ENCODE measurements around the gene RELT.

DNA sequence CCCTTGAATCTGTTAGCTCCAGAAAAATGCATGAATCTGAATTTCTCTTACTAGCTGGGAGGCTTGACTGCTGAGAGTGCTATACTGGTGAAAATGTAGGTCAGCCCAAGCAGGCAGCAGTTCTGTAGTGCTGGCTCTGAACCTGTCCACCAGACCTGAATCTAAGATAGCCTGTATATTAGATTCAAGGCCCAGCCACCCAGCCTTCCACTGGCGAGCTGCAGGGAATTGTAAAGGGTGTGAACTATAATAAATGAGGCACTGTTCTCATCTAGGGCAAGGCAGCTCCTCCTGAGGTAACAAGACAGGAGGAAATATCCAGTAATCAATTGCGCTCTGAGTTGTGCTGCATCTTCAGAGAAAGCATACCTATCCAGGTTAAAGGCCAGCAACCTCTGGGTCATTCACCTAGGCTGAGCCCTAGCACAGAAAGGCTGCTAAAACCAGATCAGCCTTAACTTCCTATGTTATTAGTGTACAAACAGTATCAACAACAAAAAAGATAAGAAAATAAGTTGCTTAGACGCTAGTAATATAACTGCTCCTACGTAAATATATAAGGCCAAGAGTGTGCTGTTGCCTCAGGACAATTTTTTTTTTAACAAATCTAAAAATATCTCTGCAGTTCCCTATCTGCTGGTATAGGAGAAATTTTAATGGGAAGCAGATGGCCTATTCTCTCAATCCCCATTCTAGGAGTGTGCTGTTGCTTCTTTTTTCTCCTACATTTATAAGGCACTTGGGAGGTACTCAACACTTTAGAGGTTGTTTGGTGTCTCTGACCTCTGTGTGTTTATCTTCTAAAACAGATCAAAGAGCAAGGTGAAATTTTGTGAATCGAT lies 63.0 kb downstream of the RELT start:
- TF ChIP-seq CTCF (IDR thresholded peaks at IDR 0.05), result no peak
- no peak for TF ChIP-seq POLR2A (IDR thresholded peaks at IDR 0.05)
- TF ChIP-seq EP300 (IDR thresholded peaks at IDR 0.05), result no peak

All from tibial nerve (tissue), 4 donors.